ENCODE measurements around the gene SOX6.

SOX6 gene

DNA sequence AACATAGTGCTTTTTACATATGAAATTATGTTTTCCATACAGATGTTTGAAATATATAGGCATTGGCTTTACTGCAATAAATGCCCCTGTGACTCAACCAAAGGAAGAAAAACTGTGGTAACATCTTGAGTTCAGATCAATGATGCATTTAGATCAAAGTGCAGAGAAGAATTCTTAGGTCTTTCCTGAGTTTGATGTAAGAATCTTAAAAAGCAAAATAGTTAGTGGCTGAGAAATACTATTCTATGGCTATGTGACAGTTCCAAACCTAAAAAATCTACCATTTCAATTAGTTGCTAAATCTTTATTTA, 93.7 kb downstream of the SOX6 start:
- TF ChIP-seq, protein P1, sequence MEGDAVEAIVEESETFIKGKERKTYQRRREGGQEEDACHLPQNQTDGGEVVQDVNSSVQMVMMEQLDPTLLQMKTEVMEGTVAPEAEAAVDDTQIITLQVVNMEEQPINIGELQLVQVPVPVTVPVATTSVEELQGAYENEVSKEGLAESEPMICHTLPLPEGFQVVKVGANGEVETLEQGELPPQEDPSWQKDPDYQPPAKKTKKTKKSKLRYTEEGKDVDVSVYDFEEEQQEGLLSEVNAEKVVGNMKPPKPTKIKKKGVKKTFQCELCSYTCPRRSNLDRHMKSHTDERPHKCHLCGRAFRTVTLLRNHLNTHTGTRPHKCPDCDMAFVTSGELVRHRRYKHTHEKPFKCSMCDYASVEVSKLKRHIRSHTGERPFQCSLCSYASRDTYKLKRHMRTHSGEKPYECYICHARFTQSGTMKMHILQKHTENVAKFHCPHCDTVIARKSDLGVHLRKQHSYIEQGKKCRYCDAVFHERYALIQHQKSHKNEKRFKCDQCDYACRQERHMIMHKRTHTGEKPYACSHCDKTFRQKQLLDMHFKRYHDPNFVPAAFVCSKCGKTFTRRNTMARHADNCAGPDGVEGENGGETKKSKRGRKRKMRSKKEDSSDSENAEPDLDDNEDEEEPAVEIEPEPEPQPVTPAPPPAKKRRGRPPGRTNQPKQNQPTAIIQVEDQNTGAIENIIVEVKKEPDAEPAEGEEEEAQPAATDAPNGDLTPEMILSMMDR (IDR thresholded peaks at IDR 0.05) = no peak
- no peaks in the 10 kb centered on the region for H3K36me3 ChIP-seq
- H3K27ac ChIP-seq = no peak overlapping the region

DNA sequence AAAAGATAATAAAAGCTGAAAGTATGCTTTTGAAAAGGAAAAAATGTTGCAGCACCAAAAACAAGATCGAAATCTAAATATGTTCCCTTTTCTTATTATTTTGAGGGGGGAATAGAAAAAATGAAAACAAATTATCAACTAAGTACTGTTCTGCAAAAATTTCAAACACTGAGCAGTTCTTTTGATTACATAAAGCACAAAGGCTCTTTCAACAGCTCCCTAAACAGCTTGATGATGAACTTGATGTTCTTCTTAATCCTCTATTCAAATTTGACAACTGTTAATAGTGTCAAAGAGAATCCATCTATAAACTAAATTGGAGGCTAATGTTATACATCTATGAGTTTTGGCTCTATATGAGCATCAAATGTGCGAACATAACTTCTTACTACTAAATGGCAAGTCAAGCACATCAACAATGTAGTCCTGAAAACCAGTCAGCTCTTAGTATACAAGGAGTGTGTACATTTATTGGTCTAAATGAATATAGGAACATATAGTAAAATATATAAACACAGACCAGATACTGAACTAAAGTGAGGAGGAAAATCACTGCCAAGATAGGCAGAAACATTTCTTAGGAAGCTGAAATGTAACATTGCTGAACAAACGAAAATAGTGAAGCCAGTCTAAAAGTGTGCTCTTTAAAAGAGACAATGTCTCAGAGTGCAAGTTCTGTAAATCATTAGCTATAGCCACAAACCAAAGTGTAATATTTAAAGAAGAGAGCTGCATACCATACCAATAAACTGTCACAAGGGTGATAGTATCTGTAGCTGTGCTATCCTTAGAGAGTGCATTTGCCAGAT, 94.3 kb downstream of the SOX6 start:
- no peaks in the 10 kb centered on the region for H3K9me3 ChIP-seq

More for the DNA sequence above, 93.7 kb downstream of the SOX6 start:
- no peaks in the 10 kb centered on the region for H3K4me1 ChIP-seq (ENCODE audit: control insufficient read depth in 1 of 2, insufficient read depth in 1 of 2, low read depth in 1 of 2, low read length in 1 of 2)
- no peaks in the 10 kb centered on the region for H3K27me3 ChIP-seq
- H3K9me3 ChIP-seq = no peaks in the 10 kb centered on the region
- no peak overlapping the region for H3K4me3 ChIP-seq (ENCODE audit: low read depth in 1 of 2, low read length in 1 of 2)

DNA sequence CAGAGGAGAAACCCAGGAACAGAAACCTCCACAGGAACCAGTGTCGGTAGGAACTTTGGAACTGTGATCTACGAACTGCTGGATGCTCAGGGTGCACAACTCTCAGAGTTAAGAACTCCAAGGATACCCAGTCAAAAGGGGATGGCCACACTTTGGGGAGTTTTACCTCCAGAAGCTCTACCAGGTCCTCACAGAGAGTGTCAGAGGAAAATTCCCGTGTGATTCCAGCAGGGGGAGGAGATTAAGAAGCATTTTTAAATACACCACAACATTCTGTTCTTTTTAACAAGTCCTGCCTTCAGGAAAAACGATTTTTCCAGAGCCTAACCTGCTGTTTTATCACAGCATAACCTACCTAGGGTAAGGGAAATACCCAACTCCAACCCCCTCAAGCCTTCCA, 104.0 kb downstream of the SOX6 start:
- Histone ChIP-seq H3K36me3 (no peaks in the 10 kb centered on the region), H3K27me3 (no peaks in the 10 kb centered on the region), H3K4me3 (ENCODE audit: low read depth in 1 of 2, low read length in 1 of 2) (no peak overlapping the region), H3K4me1 (ENCODE audit: control insufficient read depth in 1 of 2, insufficient read depth in 1 of 2, low read depth in 1 of 2, low read length in 1 of 2) (no peaks in the 10 kb centered on the region), H3K9me3 (no peaks in the 10 kb centered on the region), H3K27ac (no peak overlapping the region)
- TF ChIP-seq, protein P1 (IDR thresholded peaks at IDR 0.05) = no peak

More for the DNA sequence above, 94.3 kb downstream of the SOX6 start:
- H3K4me3 ChIP-seq (ENCODE audit: low read depth in 1 of 2, low read length in 1 of 2) = no peak overlapping the region
- TF ChIP-seq, protein P1 (IDR thresholded peaks at IDR 0.05) = no peak
- H3K36me3 ChIP-seq = no peaks in the 10 kb centered on the region
- H3K27me3 ChIP-seq = no peaks in the 10 kb centered on the region
- no peak overlapping the region for H3K27ac ChIP-seq
- no peaks in the 10 kb centered on the region for H3K4me1 ChIP-seq (ENCODE audit: control insufficient read depth in 1 of 2, insufficient read depth in 1 of 2, low read depth in 1 of 2, low read length in 1 of 2)

DNA sequence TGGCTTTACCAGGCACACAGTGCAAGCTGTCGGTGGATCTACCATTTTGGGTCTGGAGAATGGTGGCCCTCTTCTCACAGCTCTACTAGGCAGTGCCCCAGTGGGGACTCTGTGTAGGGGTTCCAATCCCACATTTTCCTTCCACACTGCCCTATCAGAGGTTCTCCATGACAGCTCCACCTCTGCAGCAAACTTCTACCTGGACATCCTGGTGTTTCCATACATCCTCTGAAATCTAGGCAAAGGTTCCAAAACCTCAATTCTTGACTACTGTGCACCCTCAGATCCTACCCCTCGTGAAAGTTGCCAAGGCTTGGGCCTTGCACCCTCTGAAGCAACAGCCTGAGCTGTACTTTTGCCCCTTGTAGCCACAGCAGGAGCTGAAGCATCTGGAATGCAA, 108.1 kb downstream of the SOX6 start:
- Histone ChIP-seq H3K27ac (no peak overlapping the region), H3K4me3 (ENCODE audit: low read depth in 1 of 2, low read length in 1 of 2) (no peak overlapping the region), H3K27me3 (no peaks in the 10 kb centered on the region), H3K9me3 (no peaks in the 10 kb centered on the region), H3K4me1 (ENCODE audit: control insufficient read depth in 1 of 2, insufficient read depth in 1 of 2, low read depth in 1 of 2, low read length in 1 of 2) (no peaks in the 10 kb centered on the region), H3K36me3 (no peaks in the 10 kb centered on the region)
- TF ChIP-seq, protein P1 (IDR thresholded peaks at IDR 0.05) = no peak

DNA sequence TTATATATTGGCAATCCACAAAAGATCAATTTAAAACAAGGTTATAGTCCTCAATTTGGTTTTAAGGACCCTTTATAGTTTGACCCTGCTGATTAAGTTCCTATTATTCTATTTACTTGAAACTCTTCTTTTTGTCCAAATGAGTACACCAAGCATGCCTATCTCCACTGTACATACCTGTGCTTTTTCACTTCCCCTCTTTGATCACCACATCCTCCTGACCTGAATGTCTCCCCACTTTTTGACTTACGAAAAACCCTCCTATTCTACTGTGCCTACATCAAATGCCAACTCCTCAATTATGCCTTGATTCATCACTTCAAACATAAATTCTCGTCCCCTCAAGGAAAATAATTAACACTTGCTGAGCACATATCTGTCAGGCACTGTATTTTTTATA, 113.5 kb downstream of the SOX6 start:
- no peaks in the 10 kb centered on the region for H3K27me3 ChIP-seq
- no peaks in the 10 kb centered on the region for H3K36me3 ChIP-seq
- TF ChIP-seq, protein P1 (IDR thresholded peaks at IDR 0.05) = no peak
- H3K9me3 ChIP-seq = no peaks in the 10 kb centered on the region
- no peaks in the 10 kb centered on the region for H3K4me1 ChIP-seq (ENCODE audit: control insufficient read depth in 1 of 2, insufficient read depth in 1 of 2, low read depth in 1 of 2, low read length in 1 of 2)
- H3K4me3 ChIP-seq (ENCODE audit: low read depth in 1 of 2, low read length in 1 of 2) = no peak overlapping the region
- H3K27ac ChIP-seq = no peak overlapping the region
